SK-N-MC (cell line): ENCODE results near the gene CYS1.

ENCODE experiments used
- DNase-seq: peaks from one replicate; pipeline ENCODE4 v3.0.0-alpha.2; 2011; ENCODE audit warnings: low read depth, low spot score
- H3K27ac ChIP-seq: fragments of 200-600 bp; sonication (generic); 2 replicates; pipeline ENCODE4 v1.5.1; 2016; ENCODE audit warnings: mixed run types
- H3K36me3 ChIP-seq: fragments of 200-600 bp; sonication (generic); 2 replicates; pipeline ENCODE4 v1.6.1; 2017; ENCODE audit warnings: antibody characterized with exemption, low read length, mixed read lengths; ENCODE audit not compliant: insufficient read depth
- H3K4me3 ChIP-seq: fragments of 200-600 bp; sonication (generic); 2 replicates; pipeline ENCODE4 v1.5.1; 2016
- H3K9ac ChIP-seq: fragments of 200-600 bp; sonication (generic); 2 replicates; pipeline ENCODE4 v1.8.0; 2017; ENCODE audit warnings: mixed run types, mixed read lengths; ENCODE audit not compliant: insufficient read length
- H3K9me3 ChIP-seq: fragments of 200-600 bp; sonication (generic); 2 replicates; pipeline ENCODE4 v1.6.1; 2017; ENCODE audit warnings: low read depth, mild to moderate bottlenecking, antibody characterized with exemption, low read length, moderate library complexity, mixed read lengths
- EZH2 ChIP-seq: fragments of 200-600 bp; sonication (generic); IDR thresholded peaks from one replicate; pipeline ENCODE4 v1.6.1; 2017; ENCODE audit warnings: antibody characterized with exemption
- FOXP2 ChIP-seq: optimal IDR thresholded peaks from 2 replicates; pipeline ENCODE3; 2011; ENCODE audit warnings: mild to moderate bottlenecking, moderate library complexity; ENCODE audit not compliant: insufficient read depth; ENCODE audit errors: extremely low read length, control extremely low read depth
- POLR2AphosphoS5 ChIP-seq: IDR thresholded peaks from 2 replicates; pipeline ENCODE4 v1.6.1; 2012; ENCODE audit warnings: mild to moderate bottlenecking, low read depth, low read length, borderline replicate concordance

Gene CYS1

GRCh38 chr2:10071176-10071575 is 9.0 kb downstream of the CYS1 start:
- H3K4me3 ChIP-seq, result no peak overlapping the region
- DNase-seq, result no peak

GRCh38 chr2:10067881-10068280 is 12.3 kb downstream of the CYS1 start:
- Histone ChIP-seq H3K9me3 (no peaks in the 10 kb centered on the region), H3K27ac (no peak overlapping the region), H3K4me3 (no peak overlapping the region), H3K9ac (no peak overlapping the region), H3K36me3 (no peaks in the 10 kb centered on the region)
- TF ChIP-seq EZH2 (no peak), FOXP2 (no peak), POLR2AphosphoS5 (no peak)
- DNase-seq, result no peak

More at GRCh38 chr2:10071176-10071575, 9.0 kb downstream of the CYS1 start:
- Histone ChIP-seq H3K36me3 (no peaks in the 10 kb centered on the region), H3K9ac (no peak overlapping the region), H3K9me3 (no peaks in the 10 kb centered on the region), H3K27ac (no peak overlapping the region)
- TF ChIP-seq FOXP2 (no peak), EZH2 (no peak), POLR2AphosphoS5 (no peak)

- Histone ChIP-seq H3K36me3 (no peaks in the 10 kb centered on the region), H3K4me3 (no peak overlapping the region), H3K27ac (no peak overlapping the region), H3K9me3 (no peaks in the 10 kb centered on the region), H3K9ac (no peak overlapping the region)
- TF ChIP-seq FOXP2 (no peak), POLR2AphosphoS5 (no peak), EZH2 (no peak)
- no peak for DNase-seq
Measured at GRCh38 chr2:10067330-10067729, 12.9 kb downstream of the CYS1 start.

- Histone ChIP-seq H3K36me3 (no peaks in the 10 kb centered on the region), H3K9me3 (no peaks in the 10 kb centered on the region), H3K27ac (no peak overlapping the region), H3K4me3 (no peak overlapping the region), H3K9ac (no peak overlapping the region)
- no peak for TF ChIP-seq POLR2AphosphoS5
- TF ChIP-seq EZH2, result no peak
- TF ChIP-seq FOXP2, result no peak
- no peak for DNase-seq
Measured at GRCh38 chr2:10065773-10066055, 14.5 kb downstream of the CYS1 start.

- Histone ChIP-seq H3K4me3 (no peak overlapping the region), H3K27ac (no peak overlapping the region), H3K36me3 (no peaks in the 10 kb centered on the region), H3K9ac (no peak overlapping the region), H3K9me3 (no peaks in the 10 kb centered on the region)
- DNase-seq, result no peak
- TF ChIP-seq EZH2 (no peak), POLR2AphosphoS5 (no peak), FOXP2 (no peak)
Measured at GRCh38 chr2:10064932-10065772, 15.1 kb downstream of the CYS1 start.

- Histone ChIP-seq H3K27ac (no peak overlapping the region), H3K9ac (no peak overlapping the region), H3K4me3 (no peak overlapping the region), H3K36me3 (no peaks in the 10 kb centered on the region), H3K9me3 (no peaks in the 10 kb centered on the region)
- DNase-seq, result no peak
- no peak for TF ChIP-seq EZH2
- TF ChIP-seq POLR2AphosphoS5, result no peak
- TF ChIP-seq FOXP2, result no peak
Measured at GRCh38 chr2:10063566-10063965, 16.6 kb downstream of the CYS1 start.

GRCh38 chr2:10062931-10063365 is 17.3 kb downstream of the CYS1 start:
- no peak overlapping the region for H3K4me3 ChIP-seq
- no peak for DNase-seq
- H3K9ac ChIP-seq, result no peak overlapping the region
- no peaks in the 10 kb centered on the region for H3K9me3 ChIP-seq
- H3K36me3 ChIP-seq, result no peaks in the 10 kb centered on the region
- no peak overlapping the region for H3K27ac ChIP-seq
- TF ChIP-seq EZH2, result no peak
- TF ChIP-seq POLR2AphosphoS5, result no peak
- TF ChIP-seq FOXP2, result no peak

GRCh38 chr2:10061221-10061925 is 18.8 kb downstream of the CYS1 start:
- Histone ChIP-seq H3K9me3 (no peaks in the 10 kb centered on the region), H3K9ac (no peak overlapping the region), H3K36me3 (no peaks in the 10 kb centered on the region), H3K27ac (no peak overlapping the region), H3K4me3 (no peak overlapping the region)
- no peak for DNase-seq
- TF ChIP-seq FOXP2 (no peak), EZH2 (no peak), POLR2AphosphoS5 (no peak)
